ENCODE data around the gene DNAH1.

GRCh38 chr3:52294320-52295150 lies 21.6 kb upstream of the DNAH1 start:
- TF ChIP-seq EP300 (IDR thresholded peaks at IDR 0.05) (no peak), CTCF (IDR thresholded peaks at IDR 0.05) (no peak)
